ENCODE data around the gene WFS1. TPM values are rescaled to one million over a fixed set of nuclear protein-coding genes. Genes with fewer than 3 reads are reported as not detected.

WFS1 gene
- polyA plus RNA-seq, 1 of the 3 experiments (the other 2 are of a cell fraction), result 18.7 TPM

- Histone ChIP-seq H3K9me2 (no peaks in the 10 kb centered on the region), H3K4me2 (no peak overlapping the region), H3K9ac (no peak overlapping the region), H3F3A (replicated peaks; ENCODE audit: insufficient read depth) (no peaks in the 10 kb centered on the region), H4K20me1 (ENCODE audit: insufficient read depth) (no peaks in the 10 kb centered on the region), H3K9me3 (no peaks in the 10 kb centered on the region), H3K27ac (ENCODE audit: low read depth in 2 of 2, low read length in 1 of 2) (no peak overlapping the region), H3K36me3 (replicated peaks in 1 of 2; ENCODE audit: control insufficient read depth in 1 of 2, insufficient read depth in 2 of 2, low read length in 1 of 2) (peaks cover 0 to 10% of the 10 kb centered on the region in 2 experiments), H3K27me3 (ENCODE audit: insufficient read depth) (no peaks in the 10 kb centered on the region), H3K4me3 (ENCODE audit: low read depth in 2 of 2, low read length in 1 of 2) (no peak overlapping the region), H2AFZ (ENCODE audit: low read depth) (no peak overlapping the region), H3K4me1 (ENCODE audit: control insufficient read depth in 1 of 2, insufficient read depth in 2 of 2, low read depth in 1 of 2, low read length in 1 of 2) (no peaks in the 10 kb centered on the region), H3K79me2 (ENCODE audit: insufficient read depth) (no peaks in the 10 kb centered on the region)
- 83% methylated on average over 4 of the region's 7 CpGs for WGBS (ENCODE audit: low lambda C conversion rate)
- CTCF ChIA-PET, result interaction anchor here (0.8 kb wide), 2 partner anchors 17 to 37 kb away, joined by 3 read pairs; no protein-coding TSS in a partner anchor
- DNase-seq, result no peak
- no peak for TF ChIP-seq USF1 (IDR thresholded peaks at IDR 0.05; ENCODE audit: borderline replicate concordance, low read depth)
- TF ChIP-seq POLR2AphosphoS5 (IDR thresholded peaks at IDR 0.05; ENCODE audit: low read depth, low read length), result no peak
- no peak for TF ChIP-seq MAX (IDR thresholded peaks at IDR 0.05; ENCODE audit: low read depth)
- no peak for TF ChIP-seq MEF2A (IDR thresholded peaks at IDR 0.05; ENCODE audit: borderline replicate concordance, low read depth)
- no peak for TF ChIP-seq MXI1 (IDR thresholded peaks at IDR 0.05; ENCODE audit: low read depth, low read length)
- TF ChIP-seq RCOR1 (IDR thresholded peaks at IDR 0.05; ENCODE audit: low read length), result no peak
- TF ChIP-seq GABPA (IDR thresholded peaks at IDR 0.05; ENCODE audit: low read depth), result no peak
- TF ChIP-seq CTCF (IDR thresholded peaks at IDR 0.05), result no peak
- no peak for TF ChIP-seq RFX5 (IDR thresholded peaks at IDR 0.05; ENCODE audit: low read length)
- no peak for TF ChIP-seq NFIC (IDR thresholded peaks at IDR 0.05; ENCODE audit: borderline replicate concordance)
- no peak for TF ChIP-seq TCF12 (IDR thresholded peaks at IDR 0.05)
- no peak for TF ChIP-seq ZBTB33 (IDR thresholded peaks at IDR 0.05; ENCODE audit: borderline replicate concordance, low read depth)
- POLR2A ChIA-PET, result no interaction called here
These were observed 20.6 kb downstream of the WFS1 start for GRCh38 chr4:6290256-6290655.

- POLR2A ChIA-PET, result no interaction called here
- H2AFZ ChIP-seq (ENCODE audit: low read depth), result no peak overlapping the region
- H4K20me1 ChIP-seq (ENCODE audit: insufficient read depth), result no peaks in the 10 kb centered on the region
- peaks cover 0 to 10% of the 10 kb centered on the region in 2 experiments for H3K36me3 ChIP-seq (replicated peaks in 1 of 2; ENCODE audit: control insufficient read depth in 1 of 2, insufficient read depth in 2 of 2, low read length in 1 of 2)
- no peaks in the 10 kb centered on the region for H3K9me3 ChIP-seq
- H3K9ac ChIP-seq, result no peak overlapping the region
- DNase-seq, result no peak
- 97% methylated on average over 7 of the region's 25 CpGs for WGBS (ENCODE audit: low lambda C conversion rate)
- no peaks in the 10 kb centered on the region for H3K79me2 ChIP-seq (ENCODE audit: insufficient read depth)
- no peak for TF ChIP-seq RAD21 (IDR thresholded peaks at IDR 0.05; ENCODE audit: low read length)
- TF ChIP-seq RCOR1 (IDR thresholded peaks at IDR 0.05; ENCODE audit: low read length), result no peak
- TF ChIP-seq TEAD4 (IDR thresholded peaks at IDR 0.05; ENCODE audit: borderline replicate concordance, insufficient read depth), result no peak
- TF ChIP-seq SIN3A (IDR thresholded peaks at IDR 0.05; ENCODE audit: borderline replicate concordance, low read depth, low read length), result no peak
- TF ChIP-seq FOXJ3 (CRISPR knock-in tag; IDR thresholded peaks at IDR 0.05), result no peak
- TF ChIP-seq CTCF (IDR thresholded peaks at IDR 0.05), result no peak
- no peak for TF ChIP-seq CHD2 (IDR thresholded peaks at IDR 0.05; ENCODE audit: low read length, partially characterized antibody)
- no peak for TF ChIP-seq GATA2 (CRISPR knock-in tag; IDR thresholded peaks at IDR 0.05)
- no peak overlapping the region for H3K4me2 ChIP-seq
- H3K4me3 ChIP-seq (ENCODE audit: low read depth in 2 of 2, low read length in 1 of 2), result no peak overlapping the region
- CTCF ChIA-PET, result no interaction called here
- no peaks in the 10 kb centered on the region for H3K27me3 ChIP-seq (ENCODE audit: insufficient read depth)
- H3K9me2 ChIP-seq, result no peaks in the 10 kb centered on the region
- no peaks in the 10 kb centered on the region for H3K4me1 ChIP-seq (ENCODE audit: control insufficient read depth in 1 of 2, insufficient read depth in 2 of 2, low read depth in 1 of 2, low read length in 1 of 2)
- no peaks in the 10 kb centered on the region for H3F3A ChIP-seq (replicated peaks; ENCODE audit: insufficient read depth)
- no peak overlapping the region for H3K27ac ChIP-seq (ENCODE audit: low read depth in 2 of 2, low read length in 1 of 2)
These were observed 21.3 kb downstream of the WFS1 start for GRCh38 chr4:6290769-6291547.
